RWPE1 (cell line): ENCODE data around the gene DAP.

Experiments used
- CTCF ChIA-PET: fragments of 350-600 bp; sonication (Branson Sonifier 250); formaldehyde crosslinking; extraction: SDS; loops from one replicate; lab custom pipeline; 2021; lab: Yijun Ruan, JAX
- POLR2A ChIA-PET: fragments of 400-600 bp; formaldehyde crosslinking; extraction: SDS; loops from one replicate; lab custom pipeline; 2020; ENCODE audit warnings: antibody characterized with exemption; ENCODE audit not compliant: low non-redundant PET; lab: Yijun Ruan, JAX
- DNase-seq: peaks from one replicate; pipeline ENCODE4 v3.0.0; 2012; ENCODE audit warnings: low spot score
- H3K27ac ChIP-seq: fragments of 450-650 bp; 2 replicates; pipeline ENCODE4 v1.5.1; 2017
- TF ChIP-seq, protein P1 (sequence below): fragments of 450-650 bp; conservative IDR thresholded peaks from 2 replicates; pipeline ENCODE4 v1.5.1; 2017; ENCODE audit warnings: low read depth, mild to moderate bottlenecking

Gene DAP

DNA sequence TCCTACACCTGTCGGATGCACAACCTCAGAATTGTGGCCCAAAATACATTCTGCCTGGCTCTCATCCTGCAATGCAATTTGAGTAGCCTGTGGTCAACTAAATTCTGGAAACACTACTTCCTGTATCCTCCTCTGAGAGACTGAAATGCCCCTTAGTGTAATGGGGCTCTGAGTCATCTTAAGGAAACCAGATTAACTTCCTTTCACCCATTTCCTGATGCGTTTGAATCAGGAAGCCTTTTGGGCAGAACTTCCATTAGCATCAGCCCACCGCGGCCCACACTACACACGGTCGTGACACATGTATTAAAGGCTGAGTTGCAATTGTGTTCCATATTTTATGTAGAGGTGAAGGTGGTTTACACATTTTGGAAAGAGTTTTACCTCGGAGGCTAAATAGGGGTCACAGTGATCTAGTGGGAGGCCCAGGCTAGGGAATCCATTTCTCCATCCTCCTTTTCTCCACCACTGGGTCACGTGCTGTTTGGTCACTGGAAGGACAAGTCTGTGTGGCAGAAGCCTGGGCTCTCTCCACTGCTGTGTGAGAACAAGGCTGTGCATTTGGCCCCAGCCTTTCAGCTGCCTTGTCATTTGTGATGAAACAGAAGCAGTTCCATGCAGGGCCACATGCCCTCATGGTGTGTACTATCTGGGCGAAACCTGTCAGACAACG, 55.9 kb downstream of the DAP start:
- peak; percentile 55 for DNase-seq
- H3K27ac ChIP-seq: peak overlapping the region; percentile 23; the same call in 1 of the 2 replicates
- TF ChIP-seq, protein P1, sequence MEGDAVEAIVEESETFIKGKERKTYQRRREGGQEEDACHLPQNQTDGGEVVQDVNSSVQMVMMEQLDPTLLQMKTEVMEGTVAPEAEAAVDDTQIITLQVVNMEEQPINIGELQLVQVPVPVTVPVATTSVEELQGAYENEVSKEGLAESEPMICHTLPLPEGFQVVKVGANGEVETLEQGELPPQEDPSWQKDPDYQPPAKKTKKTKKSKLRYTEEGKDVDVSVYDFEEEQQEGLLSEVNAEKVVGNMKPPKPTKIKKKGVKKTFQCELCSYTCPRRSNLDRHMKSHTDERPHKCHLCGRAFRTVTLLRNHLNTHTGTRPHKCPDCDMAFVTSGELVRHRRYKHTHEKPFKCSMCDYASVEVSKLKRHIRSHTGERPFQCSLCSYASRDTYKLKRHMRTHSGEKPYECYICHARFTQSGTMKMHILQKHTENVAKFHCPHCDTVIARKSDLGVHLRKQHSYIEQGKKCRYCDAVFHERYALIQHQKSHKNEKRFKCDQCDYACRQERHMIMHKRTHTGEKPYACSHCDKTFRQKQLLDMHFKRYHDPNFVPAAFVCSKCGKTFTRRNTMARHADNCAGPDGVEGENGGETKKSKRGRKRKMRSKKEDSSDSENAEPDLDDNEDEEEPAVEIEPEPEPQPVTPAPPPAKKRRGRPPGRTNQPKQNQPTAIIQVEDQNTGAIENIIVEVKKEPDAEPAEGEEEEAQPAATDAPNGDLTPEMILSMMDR: no peak
- POLR2A ChIA-PET: no interaction called here
- CTCF ChIA-PET: no interaction called here

DNA sequence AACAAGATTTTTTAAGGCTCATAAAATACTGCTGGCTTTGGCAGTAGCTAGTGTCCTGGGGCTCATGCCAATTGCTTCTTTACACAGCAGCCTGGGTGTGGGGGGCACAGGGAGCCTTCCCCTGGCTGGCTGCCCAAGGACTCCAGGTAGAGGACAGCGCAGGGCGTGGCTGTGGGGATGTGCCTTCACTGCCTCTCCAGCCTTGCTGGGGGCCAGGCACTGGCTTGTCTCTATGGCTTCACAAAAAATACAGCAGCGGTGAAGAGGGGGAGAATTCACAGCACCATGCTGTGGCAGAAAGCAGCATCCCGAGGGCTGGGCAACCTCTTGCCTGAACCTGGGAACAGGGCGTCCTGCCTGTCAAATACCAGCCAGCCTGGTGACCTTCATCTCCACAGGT, 57.4 kb downstream of the DAP start:
- POLR2A ChIA-PET: no interaction called here
- CTCF ChIA-PET: interaction anchor here (0.9 kb wide), 1 partner anchor 479 kb away, joined by 5 read pairs; no protein-coding TSS in a partner anchor
- no peak for DNase-seq
- peak overlapping the region; percentile 68 for H3K27ac ChIP-seq
- TF ChIP-seq, protein P1: no peak

DNA sequence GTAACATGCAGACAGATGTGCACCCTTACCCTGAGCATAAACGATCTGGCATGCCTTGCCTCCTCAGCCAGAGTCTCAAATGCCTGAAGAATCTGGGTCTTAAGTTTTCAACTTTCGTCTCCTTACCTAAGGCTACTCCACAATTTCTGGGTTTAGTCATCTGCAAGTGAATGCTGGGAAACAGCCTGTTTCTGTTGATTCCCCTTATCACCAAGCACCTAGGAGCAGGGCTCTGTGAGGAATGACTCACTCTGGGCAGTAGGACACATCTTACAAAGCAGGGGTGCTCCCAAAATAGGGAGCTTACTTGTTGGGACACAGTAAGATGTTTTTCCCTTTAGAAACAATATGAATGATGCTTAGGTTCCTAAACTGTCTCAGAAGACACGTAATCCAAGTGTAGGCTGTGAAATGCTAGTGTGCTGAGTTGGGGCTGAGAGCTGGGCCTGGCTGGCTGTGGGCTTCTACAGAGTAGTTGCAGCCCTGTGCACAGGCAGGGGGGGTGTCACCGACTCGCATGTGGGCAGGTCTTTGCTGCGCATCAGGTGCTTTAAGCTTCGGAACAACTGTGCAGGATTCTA, 58.0 kb downstream of the DAP start:
- peak overlapping the region; percentile 68 for H3K27ac ChIP-seq
- ChIA-PET POLR2A (no interaction called here), CTCF (interaction anchor here (1.2 to 1.4 kb wide), 2 partner anchors 58 to 286 kb away, joined by 3 read pairs; partner anchors contain the start of gene DAP)
- DNase-seq: peak; percentile 71
- TF ChIP-seq, protein P1: no peak

DNA sequence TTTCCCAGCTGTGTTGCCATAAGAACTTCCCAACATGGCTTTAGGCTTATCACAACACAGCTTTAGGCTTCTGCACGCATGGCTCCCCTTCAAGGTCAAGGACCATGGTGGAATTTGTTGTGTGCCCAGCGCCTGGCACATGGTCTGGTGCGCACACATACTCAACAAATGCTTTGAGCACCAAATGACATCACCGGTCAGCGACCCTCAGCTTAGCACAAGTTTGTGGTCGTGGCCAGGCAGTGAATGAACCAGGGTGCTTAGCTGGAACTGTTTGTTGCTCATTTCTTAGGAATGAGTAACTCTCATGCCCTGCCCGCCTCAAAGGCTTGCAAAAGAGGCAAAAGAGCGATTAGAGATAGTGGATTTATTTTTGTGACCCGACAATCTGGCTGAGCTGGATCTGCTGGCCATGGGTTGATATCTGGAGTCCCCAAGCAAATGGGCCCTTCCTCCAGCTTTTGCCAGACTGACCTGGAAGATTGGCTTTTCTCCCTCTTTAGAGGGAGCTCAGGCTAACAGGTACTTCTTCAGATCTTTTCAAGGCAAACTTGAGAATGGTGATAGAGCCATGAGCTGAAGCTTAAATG, 58.9 kb downstream of the DAP start:
- TF ChIP-seq, protein P1: no peak
- DNase-seq: peak; percentile 30
- CTCF ChIA-PET: interaction anchor here (0.7 to 1.4 kb wide), 5 partner anchors 33 to 566 kb away, joined by 3 read pairs; partner anchors contain the start of genes DAP and ROPN1L
- POLR2A ChIA-PET: no interaction called here
- peak overlapping the region; percentile 22 for H3K27ac ChIP-seq

DNA sequence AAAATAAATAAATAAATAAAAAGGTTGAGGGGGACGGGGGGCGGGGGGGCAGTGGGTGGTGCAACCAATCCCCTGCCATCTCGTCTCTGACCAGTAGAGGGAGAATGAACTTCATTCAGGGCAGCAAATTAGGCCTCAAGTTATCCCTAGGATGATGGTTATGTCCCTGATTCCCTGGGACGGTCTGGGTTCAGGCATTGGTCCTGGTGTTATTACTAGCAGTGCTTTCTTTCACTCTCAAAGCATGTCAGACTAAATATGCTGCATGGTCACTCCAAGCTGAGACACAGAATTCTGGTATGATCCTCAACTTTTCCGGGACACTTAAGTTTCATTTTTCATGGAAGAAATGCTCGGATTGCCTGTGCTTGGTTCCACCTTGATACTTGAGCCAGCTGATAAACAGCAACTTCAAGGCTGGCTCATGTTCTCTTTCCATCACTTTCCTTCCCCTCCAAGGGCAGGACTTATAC, 59.4 kb downstream of the DAP start:
- ChIA-PET CTCF (interaction anchor here (0.7 to 1.4 kb wide), 4 partner anchors 33 to 567 kb away, joined by 3 read pairs; partner anchors contain the start of genes DAP and ROPN1L), POLR2A (no interaction called here)
- peak overlapping the region; percentile 22 for H3K27ac ChIP-seq
- DNase-seq: peak; percentile 49
- TF ChIP-seq, protein P1: peak; percentile 75

DNA sequence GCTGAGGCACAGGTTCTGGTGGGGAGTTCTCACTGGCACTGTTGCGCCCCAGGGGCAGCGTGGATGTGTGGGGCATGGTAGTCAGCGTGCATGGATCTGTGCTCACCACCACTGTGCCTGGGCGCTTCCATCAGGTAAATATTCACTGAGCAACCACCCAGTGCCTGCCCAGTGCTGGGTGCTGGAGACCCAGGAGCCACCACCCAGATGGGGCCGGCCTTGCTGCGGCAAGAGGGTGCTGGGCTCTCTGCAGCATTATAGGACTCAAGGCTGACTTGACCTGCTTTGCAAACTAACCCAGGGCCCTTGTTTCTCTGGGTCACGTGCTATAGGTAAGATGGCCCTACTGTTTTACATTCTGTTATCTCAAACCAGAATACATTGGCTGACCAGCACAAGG, 60.5 kb downstream of the DAP start:
- CTCF ChIA-PET: interaction anchor here (0.6 kb wide), 1 partner anchor 108 kb away, joined by 4 read pairs; no protein-coding TSS in a partner anchor
- H3K27ac ChIP-seq: no peak overlapping the region
- DNase-seq: no peak
- POLR2A ChIA-PET: no interaction called here
- TF ChIP-seq, protein P1: no peak
